Spleen (tissue), 11 donors: ENCODE data around the gene HSF4. TPM values are rescaled to one million over a fixed set of nuclear protein-coding genes. Genes with fewer than 3 reads are reported as not detected.

Source experiments
- DNase-seq: peaks from one replicate; pipeline ENCODE4 v3.0.0-alpha.2; 2020
- H3K27ac ChIP-seq, 8 donors: fragments of 200-600 bp; sonication (generic) in 7 of 8; 1 replicate in 4 of 8; 2 replicates in 4 of 8; pipeline versions ENCODE4 v1.5.0 to v1.8.0; 2016 to 2021; ENCODE audit warnings: inconsistent platforms in 4 of 8, mild to moderate bottlenecking in 4 of 8, moderate library complexity in 1 of 8
- H3K27me3 ChIP-seq, 7 donors: fragments of 200-600 bp; sonication (generic) in 6 of 7; replicated peaks in 1 of 7; 1 replicate in 4 of 7; 2 replicates in 3 of 7; pipeline versions ENCODE4 v1.5.0 to v1.8.0; 2016 to 2021; ENCODE audit warnings: inconsistent platforms in 3 of 7, mild to moderate bottlenecking in 1 of 7
- H3K36me3 ChIP-seq, 6 donors: fragments of 200-600 bp; sonication (generic) in 5 of 6; 1 replicate in 4 of 6; 2 replicates in 2 of 6; pipeline versions ENCODE4 v1.5.0 to v1.8.0; 2016 to 2021; ENCODE audit warnings: inconsistent platforms in 2 of 6
- H3K4me1 ChIP-seq, 6 donors: fragments of 200-600 bp; sonication (generic) in 5 of 6; 1 replicate in 3 of 6; 2 replicates in 3 of 6; pipeline versions ENCODE4 v1.5.0 to v1.8.0; 2016 to 2021; ENCODE audit warnings: inconsistent platforms in 3 of 6
- H3K4me3 ChIP-seq, 8 donors: fragments of 200-600 bp; sonication (generic) in 7 of 8; 1 replicate in 4 of 8; 2 replicates in 4 of 8; pipeline versions ENCODE4 v1.5.0 to v1.8.0; 2016 to 2021; ENCODE audit warnings: inconsistent platforms in 4 of 8, mild to moderate bottlenecking in 4 of 8, moderate library complexity in 2 of 8
- H3K9me3 ChIP-seq, 8 donors: fragments of 200-600 bp; sonication (generic) in 7 of 8; 1 replicate in 4 of 8; 2 replicates in 4 of 8; pipeline versions ENCODE4 v1.5.0 to v1.8.0; 2016 to 2021; ENCODE audit warnings: inconsistent platforms in 4 of 8
- CTCF ChIP-seq, 11 experiments: fragments of 200-600 bp in 7 of 11; fragments of 450-650 bp in 4 of 11; sonication (generic) in 4 of 11; IDR thresholded peaks in 8 of 11; conservative IDR thresholded peaks in 3 of 11; 1 replicate in 7 of 11; 2 replicates in 4 of 11; pipeline versions ENCODE4 v1.4.0 to v1.8.0; 2016 to 2021; ENCODE audit warnings: antibody characterized with exemption in 11 of 11, inconsistent platforms in 4 of 11, mild to moderate bottlenecking in 1 of 11
- POLR2A ChIP-seq, 3 donors: fragments of 450-650 bp; IDR thresholded peaks; one replicate each; pipeline ENCODE4 v1.5.1; 2017; ENCODE audit warnings: antibody characterized with exemption in 3 of 3, mild to moderate bottlenecking in 1 of 3
- POLR2AphosphoS5 ChIP-seq, 3 donors: sonication (generic); formaldehyde crosslinking; IDR thresholded peaks; one replicate each; pipeline ENCODE4 v1.5.1; 2017; ENCODE audit warnings: antibody characterized with exemption in 3 of 3
- WGBS, 5 donors: extraction: QIAGEN DNeasy Blood & Tissue Kit in 3 of 5; methylation state at CpG; one replicate each; pipeline versions ENCODE4 v1.1.5 to v1.1.7; 2013 to 2018; 5-methylcytosine and 5-hydroxymethylcytosine counted together
- intact Hi-C: fragments of 100-400 bp; cut with DNase I; formaldehyde crosslinking; loops from one replicate; pipeline ENCODE4 v1.15.0; 2023; ENCODE audit warnings: low total_unique reads
- polyA plus RNA-seq, 3 donors: library from polyadenylated mRNA; stranded (reverse); fragments of 200-250 nt; gene quantifications; one replicate each; pipeline ENCODE4 v1.2.1, GENCODE V29; 2013
- total RNA-seq, 7 donors: library from RNA; depleted of rRNA in 3 of 7; stranded (reverse); fragments of >200 nt in 3 of 7; fragmentation: NEBNext Ultra II Directional in 4 of 7; extraction: Animal tissue kit (Norgen Biotek cat#: 25700) in 4 of 7; gene quantifications; one replicate each; pipeline versions ENCODE4 v1.1.0 to v1.2.1, GENCODE V29; 2016 to 2021
- donor health status: healthy with polysubstance abuse.
- donor health status: DM: no; HTN: no; CAD: no; lungs with moderate emphysema.
- donor health status: DM: no; HTN: no; CAD: no.
- donor health status: Bipolar disorder and iron deficiency.
- donor health status: healthy.
- donor health status: DM: no; HTN: no; CAD: no.
- donor health status: DM: yes; HTN: yes; CAD: no.

The HSF4 gene
- total and polyA plus RNA-seq, 10 donors: 11.5 to 43.7 (median 20.3) TPM

GRCh38 chr16:67181346-67181745 lies 16.8 kb downstream of the HSF4 start:
- DNase-seq: no peak
- Histone ChIP-seq H3K27ac (no peak overlapping the region), H3K9me3 (no peaks in the 10 kb centered on the region), H3K4me3 (no peak overlapping the region), H3K4me1 (peaks cover 17 to 56% (median 47%) of the 10 kb centered on the region in 6 donors), H3K27me3 (peaks cover 0 to 50% (median 6%) of the 10 kb centered on the region in 7 donors), H3K36me3 (no peaks in the 10 kb centered on the region)
- TF ChIP-seq CTCF (IDR thresholded peaks at IDR 0.05 in 8 of 11, conservative IDR thresholded peaks at IDR 0.05 in 3 of 11) (no peak), POLR2AphosphoS5 (IDR thresholded peaks at IDR 0.05) (no peak), POLR2A (IDR thresholded peaks at IDR 0.05) (no peak)
- WGBS, 5 donors: 84 to 95% (median 89%) methylated on average over 2 of the region's 2 CpGs
- intact Hi-C loops: no loop called here

GRCh38 chr16:67182288-67182687 lies 17.7 kb downstream of the HSF4 start:
- intact Hi-C loops: no loop called here
- no peak for DNase-seq
- peaks cover 0 to 50% (median 6%) of the 10 kb centered on the region in 7 donors for H3K27me3 ChIP-seq
- no peak overlapping the region for H3K4me3 ChIP-seq
- H3K27ac ChIP-seq: peak overlapping the region in 1 of 8 donors; percentile 95
- 72 to 85% (median 80%) methylated on average over 2 of the region's 2 CpGs for WGBS, 5 donors
- peaks cover 17 to 65% (median 52%) of the 10 kb centered on the region in 6 donors for H3K4me1 ChIP-seq
- H3K9me3 ChIP-seq: no peaks in the 10 kb centered on the region
- H3K36me3 ChIP-seq: peaks cover 0 to 8% (median 0%) of the 10 kb centered on the region in 6 donors
- TF ChIP-seq POLR2A (IDR thresholded peaks at IDR 0.05) (no peak), CTCF (IDR thresholded peaks at IDR 0.05 in 8 of 11, conservative IDR thresholded peaks at IDR 0.05 in 3 of 11) (no peak), POLR2AphosphoS5 (IDR thresholded peaks at IDR 0.05) (no peak)

- intact Hi-C loops: no loop called here
- TF ChIP-seq POLR2AphosphoS5 (IDR thresholded peaks at IDR 0.05) (no peak), POLR2A (IDR thresholded peaks at IDR 0.05) (no peak), CTCF (IDR thresholded peaks at IDR 0.05 in 8 of 11, conservative IDR thresholded peaks at IDR 0.05 in 3 of 11) (no peak)
- 4 to 6% (median 5%) methylated on average over 11 of the region's 11 CpGs for WGBS, 5 donors
These were observed 18.7 kb downstream of the HSF4 start for GRCh38 chr16:67183284-67183626.

GRCh38 chr16:67183627-67184452 lies 19.3 kb downstream of the HSF4 start, which contains the start of gene MATCAP1:
MATCAP1 (minus strand) TSS chr16:67183963; CDS start chr16:67180610, 3,353 bp downstream.
- H3K9me3 ChIP-seq: no peaks in the 10 kb centered on the region
- intact Hi-C loops: no loop called here
- H3K36me3 ChIP-seq: peaks cover 0 to 12% (median 0%) of the 10 kb centered on the region in 6 donors
- peak within 1 kb of the TSS; percentile 93 to 99 (median 95) for H3K27ac ChIP-seq
- H3K4me1 ChIP-seq: peaks cover 11 to 63% (median 43%) of the 10 kb centered on the region in 6 donors
- DNase-seq: peak; percentile 98
- peaks cover 0 to 41% (median 0%) of the 10 kb centered on the region in 7 donors for H3K27me3 ChIP-seq
- peak within 1 kb of the TSS; percentile 60 to 86 (median 70) for H3K4me3 ChIP-seq
- TF ChIP-seq CTCF (IDR thresholded peaks at IDR 0.05 in 8 of 11, conservative IDR thresholded peaks at IDR 0.05 in 3 of 11): peak in 2 of 11 experiments; percentile 33 to 35
- no peak for TF ChIP-seq POLR2A (IDR thresholded peaks at IDR 0.05)
- peak; percentile 87 to 93 (median 93) for TF ChIP-seq POLR2AphosphoS5 (IDR thresholded peaks at IDR 0.05)
- 0% methylated on average over 28 to 77 of the region's 77 CpGs for WGBS, 5 donors

More at GRCh38 chr16:67183284-67183626, 18.7 kb downstream of the HSF4 start:
- peaks cover 13 to 63% (median 49%) of the 10 kb centered on the region in 6 donors for H3K4me1 ChIP-seq
- peaks cover 0 to 12% (median 0%) of the 10 kb centered on the region in 6 donors for H3K36me3 ChIP-seq
- H3K27me3 ChIP-seq: peaks cover 0 to 47% (median 0%) of the 10 kb centered on the region in 7 donors
- H3K27ac ChIP-seq: peak overlapping the region; percentile 93 to 99 (median 95)
- H3K4me3 ChIP-seq: peak overlapping the region; percentile 60 to 86 (median 70)
- H3K9me3 ChIP-seq: no peaks in the 10 kb centered on the region
- no peak for DNase-seq
